WTC11 (cell line): ENCODE data around the gene RNF212. TPM values are rescaled to one million over a fixed set of nuclear protein-coding genes. Genes with fewer than 3 reads are reported as not detected.

Experiments used
- ATAC-seq: fragments of 200-7000 bp; cut with Tn5 transposase; 2 replicates; pipeline ENCODE4 v1.10.0; 2021; ENCODE audit warnings: mild to moderate bottlenecking, moderate library complexity
- CTCF ChIA-PET: fragments of 300-600 bp; sonication (Branson Sonifier 250); formaldehyde crosslinking; loops from one replicate; lab custom pipeline; 2021; ENCODE audit warnings: antibody characterized with exemption; lab: Charles Lee
- POLR2A ChIA-PET: fragments of 350-600 bp; sonication (Branson Sonifier 250); formaldehyde crosslinking; loops from one replicate; lab custom pipeline; 2021; ENCODE audit warnings: antibody characterized with exemption; lab: Charles Lee
- DNase-seq: peaks from one replicate; pipeline ENCODE4 v3.0.0; 2021; ENCODE audit warnings: low spot score
- H3K27ac Mint-ChIP-seq: 2 replicates; pipeline ENCODE4 v1.8.0; 2021; ENCODE audit warnings: mixed read lengths
- H3K27me3 Mint-ChIP-seq: 2 replicates; pipeline ENCODE4 v1.8.0; 2021; ENCODE audit warnings: low read depth, mild to moderate bottlenecking, moderate library complexity, mixed read lengths
- H3K36me3 Mint-ChIP-seq: 2 replicates; pipeline ENCODE4 v1.8.0; 2021; ENCODE audit warnings: mixed read lengths
- H3K4me1 Mint-ChIP-seq: 2 replicates; pipeline ENCODE4 v1.8.0; 2022; ENCODE audit warnings: mixed read lengths
- H3K4me3 Mint-ChIP-seq: 2 replicates; pipeline ENCODE4 v1.8.0; 2021; ENCODE audit warnings: mild to moderate bottlenecking, moderate library complexity, mixed read lengths
- H3K9me3 Mint-ChIP-seq: 2 replicates; pipeline ENCODE4 v1.8.0; 2021; ENCODE audit warnings: mixed read lengths
- CREM ChIP-seq: sonication (generic); formaldehyde crosslinking; IDR thresholded peaks from 2 replicates; pipeline ENCODE4 v1.8.1; 2022; ENCODE audit warnings: mild to moderate bottlenecking, missing genetic modification reagents, moderate library complexity
- ELF4 ChIP-seq: sonication (generic); formaldehyde crosslinking; IDR thresholded peaks from 2 replicates; pipeline ENCODE4 v1.8.1; 2022; ENCODE audit warnings: low read depth, mild to moderate bottlenecking, moderate library complexity, missing genetic modification reagents
- EMX1 ChIP-seq: fragments of 250-450 bp; sonication (Bioruptor Pico); IDR thresholded peaks from 2 replicates; pipeline ENCODE4 v1.8.0; 2021; ENCODE audit warnings: mild to moderate bottlenecking
- ESRRA ChIP-seq: sonication (generic); formaldehyde crosslinking; IDR thresholded peaks from 2 replicates; pipeline ENCODE4 v1.8.1; 2022; ENCODE audit warnings: mild to moderate bottlenecking, missing genetic modification reagents, borderline replicate concordance
- IRF2 ChIP-seq: sonication (generic); formaldehyde crosslinking; IDR thresholded peaks from 2 replicates; pipeline ENCODE4 v1.8.0; 2022; ENCODE audit warnings: low read depth, missing genetic modification reagents, borderline replicate concordance
- JAZF1 ChIP-seq: fragments of 250-450 bp; sonication (Bioruptor Pico); IDR thresholded peaks from 2 replicates; pipeline ENCODE4 v1.9.0; 2021; ENCODE audit warnings: moderate library complexity, mild to moderate bottlenecking, inconsistent platforms
- MYBL2 ChIP-seq: sonication (generic); formaldehyde crosslinking; IDR thresholded peaks from 2 replicates; pipeline ENCODE4 v1.8.1; 2023; ENCODE audit warnings: mild to moderate bottlenecking, moderate library complexity, missing genetic modification reagents
- NR1H2 ChIP-seq: sonication (generic); formaldehyde crosslinking; IDR thresholded peaks from 2 replicates; pipeline ENCODE4 v1.9.0; 2021; ENCODE audit warnings: mild to moderate bottlenecking, moderate library complexity, missing genetic modification reagents
- RORB ChIP-seq: fragments of 250-450 bp; sonication (Bioruptor Pico); IDR thresholded peaks from 2 replicates; pipeline ENCODE4 v1.9.0; 2021; ENCODE audit warnings: mild to moderate bottlenecking
- SMAD3 ChIP-seq: sonication (generic); formaldehyde crosslinking; IDR thresholded peaks from 2 replicates; pipeline ENCODE4 v1.8.0; 2022; ENCODE audit warnings: missing genetic modification reagents, mild to moderate bottlenecking, borderline replicate concordance
- TCF7 ChIP-seq: sonication (generic); formaldehyde crosslinking; IDR thresholded peaks from 2 replicates; pipeline ENCODE4 v1.8.0; 2022; ENCODE audit warnings: mild to moderate bottlenecking, low read depth, missing genetic modification reagents, moderate library complexity
- TEAD1 ChIP-seq: sonication (generic); formaldehyde crosslinking; IDR thresholded peaks from 2 replicates; pipeline ENCODE4 v1.8.0; 2022; ENCODE audit warnings: mild to moderate bottlenecking, missing genetic modification reagents
- TP53 ChIP-seq: sonication (generic); formaldehyde crosslinking; IDR thresholded peaks from 2 replicates; pipeline ENCODE4 v1.8.1; 2023; ENCODE audit warnings: mild to moderate bottlenecking, missing genetic modification reagents
- ZBTB21 ChIP-seq: sonication (generic); formaldehyde crosslinking; IDR thresholded peaks from 2 replicates; pipeline ENCODE4 v1.8.1; 2023; ENCODE audit warnings: mild to moderate bottlenecking, missing genetic modification reagents, borderline replicate concordance
- ZNF121 ChIP-seq: sonication (generic); formaldehyde crosslinking; IDR thresholded peaks from 2 replicates; pipeline ENCODE4 v1.8.0; 2023; ENCODE audit warnings: missing genetic modification reagents
- ZNF423 ChIP-seq: fragments of 250-450 bp; sonication (Bioruptor Pico); IDR thresholded peaks from 2 replicates; pipeline ENCODE4 v2.1.2; 2022; ENCODE audit warnings: mild to moderate bottlenecking, moderate library complexity
- ZNF671 ChIP-seq: fragments of 250-450 bp; sonication (Bioruptor Pico); IDR thresholded peaks from 2 replicates; pipeline ENCODE4 v1.8.0; 2021; ENCODE audit warnings: mild to moderate bottlenecking
- total RNA-seq: library from RNA; stranded (reverse); gene quantifications from 3 replicates; pipeline ENCODE4 v1.2.3, GENCODE V29; 2021
- TF ChIP-seq, protein P1 (sequence below): fragments of 250-450 bp; sonication (Bioruptor Pico); IDR thresholded peaks from 2 replicates; pipeline ENCODE4 v1.9.0; 2021; ENCODE audit warnings: moderate library complexity, mild to moderate bottlenecking, inconsistent platforms, borderline replicate concordance
- TF ChIP-seq, protein P2 (sequence below): fragments of 250-450 bp; sonication (Bioruptor Pico); IDR thresholded peaks from 2 replicates; pipeline ENCODE4 v1.9.0; 2021; ENCODE audit warnings: mild to moderate bottlenecking
- TF ChIP-seq, protein P3 (sequence below): sonication (generic); formaldehyde crosslinking; IDR thresholded peaks from 2 replicates; pipeline ENCODE4 v1.8.0; 2022; ENCODE audit warnings: mild to moderate bottlenecking, missing genetic modification reagents
- TF ChIP-seq, protein P4 (sequence below): sonication (generic); formaldehyde crosslinking; IDR thresholded peaks from 2 replicates; pipeline ENCODE4 v1.8.1; 2023; ENCODE audit warnings: mild to moderate bottlenecking, missing genetic modification reagents, moderate library complexity
- TF ChIP-seq, protein P5 (sequence below): sonication (generic); formaldehyde crosslinking; IDR thresholded peaks from 2 replicates; pipeline ENCODE4 v1.8.0; 2023; ENCODE audit warnings: missing genetic modification reagents
- TF ChIP-seq, protein P6 (sequence below): sonication (generic); formaldehyde crosslinking; conservative IDR thresholded peaks from 2 replicates; pipeline ENCODE4 v1.8.1; 2022; ENCODE audit warnings: mild to moderate bottlenecking, missing genetic modification reagents
- TF ChIP-seq, protein P7 (sequence below): sonication (generic); formaldehyde crosslinking; IDR thresholded peaks from 2 replicates; pipeline ENCODE4 v1.8.1; 2022; ENCODE audit warnings: mild to moderate bottlenecking, moderate library complexity, missing genetic modification reagents
- TF ChIP-seq, protein P8 (sequence below): fragments of 250-450 bp; sonication (Bioruptor Pico); IDR thresholded peaks from 2 replicates; pipeline ENCODE4 v2.1.2; 2022; ENCODE audit warnings: mild to moderate bottlenecking, moderate library complexity
- TF ChIP-seq, protein P9 (sequence below): sonication (generic); formaldehyde crosslinking; IDR thresholded peaks from 2 replicates; pipeline ENCODE4 v1.8.1; 2022; ENCODE audit warnings: mild to moderate bottlenecking, missing genetic modification reagents, moderate library complexity, borderline replicate concordance

RNF212 gene
- total RNA-seq, 1 experiment from 2014 or later: 1.0 TPM

DNA sequence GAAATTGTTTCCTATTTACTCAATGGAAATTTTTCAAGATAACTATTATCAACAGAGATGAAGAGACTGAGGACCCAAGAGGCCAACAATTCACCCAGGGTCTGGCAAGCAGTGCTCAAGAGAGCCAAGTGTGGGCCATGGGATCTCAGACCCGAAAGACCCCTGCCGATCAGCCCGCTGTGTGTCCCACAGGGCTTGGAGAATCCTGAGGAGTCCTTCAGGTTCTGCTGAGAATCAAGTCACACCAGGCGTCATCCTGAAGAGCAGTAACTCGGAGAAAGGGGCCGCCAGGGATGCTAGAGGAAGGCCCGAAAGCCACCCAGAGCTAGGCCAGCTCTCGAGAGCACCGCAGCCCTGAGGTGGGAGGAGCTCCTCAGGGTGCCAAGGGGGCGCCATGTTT lies 53.2 kb downstream of the RNF212 start:
- Mint-ChIP-seq H3K36me3 (no peaks in the 10 kb centered on the region), H3K9me3 (no peaks in the 10 kb centered on the region), H3K4me1 (peaks cover 8% of the 10 kb centered on the region; the same call in 1 of the 2 replicates), H3K27me3 (peaks cover 17% of the 10 kb centered on the region), H3K27ac (no peak overlapping the region), H3K4me3 (no peak overlapping the region)
- DNase-seq (no peak), ATAC-seq (no peak)
- POLR2A ChIA-PET: no interaction called here
- CTCF ChIA-PET: interaction anchor here (1.0 kb wide), 1 partner anchor 9 kb away, joined by 4 read pairs; no protein-coding TSS in a partner anchor
- TF ChIP-seq, protein P1, sequence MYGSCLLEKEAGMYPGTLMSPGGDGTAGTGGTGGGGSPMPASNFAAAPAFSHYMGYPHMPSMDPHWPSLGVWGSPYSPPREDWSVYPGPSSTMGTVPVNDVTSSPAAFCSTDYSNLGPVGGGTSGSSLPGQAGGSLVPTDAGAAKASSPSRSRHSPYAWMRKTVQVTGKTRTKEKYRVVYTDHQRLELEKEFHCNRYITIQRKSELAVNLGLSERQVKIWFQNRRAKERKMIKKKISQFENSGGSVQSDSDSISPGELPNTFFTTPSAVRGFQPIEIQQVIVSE: no peak
- TF ChIP-seq ESRRA (CRISPR knock-in tag) (no peak), ZBTB21 (CRISPR knock-in tag) (no peak), ZNF121 (CRISPR knock-in tag) (no peak), TEAD1 (CRISPR knock-in tag) (no peak), JAZF1 (no peak), TCF7 (CRISPR knock-in tag) (no peak), MYBL2 (CRISPR knock-in tag) (no peak), TP53 (CRISPR knock-in tag) (no peak), ELF4 (CRISPR knock-in tag) (no peak)
- TF ChIP-seq, protein P2, sequence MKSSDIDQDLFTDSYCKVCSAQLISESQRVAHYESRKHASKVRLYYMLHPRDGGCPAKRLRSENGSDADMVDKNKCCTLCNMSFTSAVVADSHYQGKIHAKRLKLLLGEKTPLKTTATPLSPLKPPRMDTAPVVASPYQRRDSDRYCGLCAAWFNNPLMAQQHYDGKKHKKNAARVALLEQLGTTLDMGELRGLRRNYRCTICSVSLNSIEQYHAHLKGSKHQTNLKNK (CRISPR knock-in tag): no peak
- TF ChIP-seq, protein P3, sequence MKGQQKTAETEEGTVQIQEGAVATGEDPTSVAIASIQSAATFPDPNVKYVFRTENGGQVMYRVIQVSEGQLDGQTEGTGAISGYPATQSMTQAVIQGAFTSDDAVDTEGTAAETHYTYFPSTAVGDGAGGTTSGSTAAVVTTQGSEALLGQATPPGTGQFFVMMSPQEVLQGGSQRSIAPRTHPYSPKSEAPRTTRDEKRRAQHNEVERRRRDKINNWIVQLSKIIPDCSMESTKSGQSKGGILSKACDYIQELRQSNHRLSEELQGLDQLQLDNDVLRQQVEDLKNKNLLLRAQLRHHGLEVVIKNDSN (CRISPR knock-in tag): no peak
- TF ChIP-seq, protein P4, sequence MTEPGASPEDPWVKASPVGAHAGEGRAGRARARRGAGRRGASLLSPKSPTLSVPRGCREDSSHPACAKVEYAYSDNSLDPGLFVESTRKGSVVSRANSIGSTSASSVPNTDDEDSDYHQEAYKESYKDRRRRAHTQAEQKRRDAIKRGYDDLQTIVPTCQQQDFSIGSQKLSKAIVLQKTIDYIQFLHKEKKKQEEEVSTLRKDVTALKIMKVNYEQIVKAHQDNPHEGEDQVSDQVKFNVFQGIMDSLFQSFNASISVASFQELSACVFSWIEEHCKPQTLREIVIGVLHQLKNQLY (CRISPR knock-in tag): no peak
- TF ChIP-seq, all 79 proteins: peak for 0

DNA sequence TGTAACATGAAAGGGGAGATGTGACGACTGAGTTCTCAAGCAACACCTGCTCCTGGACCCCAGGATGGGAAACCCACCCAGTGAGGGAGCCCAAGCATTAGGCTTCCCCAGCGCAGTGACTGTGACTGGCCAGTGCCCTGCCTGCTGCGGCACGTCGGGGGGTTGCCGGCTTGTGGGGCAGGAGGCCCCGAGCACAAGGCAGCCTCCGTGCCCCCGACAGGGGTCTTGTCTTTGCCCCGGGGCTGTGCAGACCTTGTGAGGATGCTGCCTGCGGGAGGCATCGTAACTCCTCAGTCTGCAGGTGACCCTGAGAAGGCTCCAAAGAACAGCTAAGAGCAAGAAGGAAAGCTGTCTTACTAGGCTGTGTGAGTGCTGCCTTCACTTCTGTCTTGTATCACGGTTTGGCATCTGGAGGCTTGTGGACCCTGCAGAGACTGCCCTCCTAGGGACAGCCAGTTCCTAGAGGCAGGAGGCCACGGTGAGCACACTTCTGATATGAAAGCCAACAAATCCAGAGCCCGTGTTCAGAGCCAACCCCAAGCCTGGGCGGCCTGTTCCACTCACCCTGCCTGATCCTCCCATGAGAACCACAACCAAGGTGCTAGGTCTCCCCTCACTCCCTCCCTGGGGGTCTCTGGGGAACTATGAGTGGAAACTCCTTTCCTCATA lies 54.2 kb downstream of the RNF212 start:
- no peaks in the 10 kb centered on the region for H3K36me3 Mint-ChIP-seq
- DNase-seq: no peak
- no peak overlapping the region for H3K4me3 Mint-ChIP-seq
- H3K9me3 Mint-ChIP-seq: no peaks in the 10 kb centered on the region
- TF ChIP-seq NR1H2 (no peak), ZNF671 (CRISPR knock-in tag) (no peak), CREM (CRISPR knock-in tag) (no peak), ZNF423 (CRISPR knock-in tag) (no peak), ESRRA (CRISPR knock-in tag) (no peak), IRF2 (CRISPR knock-in tag) (no peak), SMAD3 (CRISPR knock-in tag) (no peak), EMX1 (no peak), RORB (CRISPR knock-in tag) (no peak)
- TF ChIP-seq, protein P5, sequence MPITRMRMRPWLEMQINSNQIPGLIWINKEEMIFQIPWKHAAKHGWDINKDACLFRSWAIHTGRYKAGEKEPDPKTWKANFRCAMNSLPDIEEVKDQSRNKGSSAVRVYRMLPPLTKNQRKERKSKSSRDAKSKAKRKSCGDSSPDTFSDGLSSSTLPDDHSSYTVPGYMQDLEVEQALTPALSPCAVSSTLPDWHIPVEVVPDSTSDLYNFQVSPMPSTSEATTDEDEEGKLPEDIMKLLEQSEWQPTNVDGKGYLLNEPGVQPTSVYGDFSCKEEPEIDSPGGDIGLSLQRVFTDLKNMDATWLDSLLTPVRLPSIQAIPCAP (CRISPR knock-in tag): no peak
- TF ChIP-seq, protein P6, sequence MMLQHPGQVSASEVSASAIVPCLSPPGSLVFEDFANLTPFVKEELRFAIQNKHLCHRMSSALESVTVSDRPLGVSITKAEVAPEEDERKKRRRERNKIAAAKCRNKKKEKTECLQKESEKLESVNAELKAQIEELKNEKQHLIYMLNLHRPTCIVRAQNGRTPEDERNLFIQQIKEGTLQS (CRISPR knock-in tag): no peak
- TF ChIP-seq, protein P7, sequence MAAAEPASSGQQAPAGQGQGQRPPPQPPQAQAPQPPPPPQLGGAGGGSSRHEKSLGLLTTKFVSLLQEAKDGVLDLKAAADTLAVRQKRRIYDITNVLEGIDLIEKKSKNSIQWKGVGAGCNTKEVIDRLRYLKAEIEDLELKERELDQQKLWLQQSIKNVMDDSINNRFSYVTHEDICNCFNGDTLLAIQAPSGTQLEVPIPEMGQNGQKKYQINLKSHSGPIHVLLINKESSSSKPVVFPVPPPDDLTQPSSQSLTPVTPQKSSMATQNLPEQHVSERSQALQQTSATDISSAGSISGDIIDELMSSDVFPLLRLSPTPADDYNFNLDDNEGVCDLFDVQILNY (CRISPR knock-in tag): no peak
- TF ChIP-seq, protein P3 (CRISPR knock-in tag): no peak
- TF ChIP-seq, protein P8, sequence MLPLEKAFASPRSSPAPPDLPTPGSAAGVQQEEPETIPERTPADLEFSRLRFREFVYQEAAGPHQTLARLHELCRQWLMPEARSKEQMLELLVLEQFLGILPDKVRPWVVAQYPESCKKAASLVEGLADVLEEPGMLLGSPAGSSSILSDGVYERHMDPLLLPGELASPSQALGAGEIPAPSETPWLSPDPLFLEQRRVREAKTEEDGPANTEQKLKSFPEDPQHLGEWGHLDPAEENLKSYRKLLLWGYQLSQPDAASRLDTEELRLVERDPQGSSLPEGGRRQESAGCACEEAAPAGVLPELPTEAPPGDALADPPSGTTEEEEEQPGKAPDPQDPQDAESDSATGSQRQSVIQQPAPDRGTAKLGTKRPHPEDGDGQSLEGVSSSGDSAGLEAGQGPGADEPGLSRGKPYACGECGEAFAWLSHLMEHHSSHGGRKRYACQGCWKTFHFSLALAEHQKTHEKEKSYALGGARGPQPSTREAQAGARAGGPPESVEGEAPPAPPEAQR (CRISPR knock-in tag): no peak
- TF ChIP-seq, protein P9, sequence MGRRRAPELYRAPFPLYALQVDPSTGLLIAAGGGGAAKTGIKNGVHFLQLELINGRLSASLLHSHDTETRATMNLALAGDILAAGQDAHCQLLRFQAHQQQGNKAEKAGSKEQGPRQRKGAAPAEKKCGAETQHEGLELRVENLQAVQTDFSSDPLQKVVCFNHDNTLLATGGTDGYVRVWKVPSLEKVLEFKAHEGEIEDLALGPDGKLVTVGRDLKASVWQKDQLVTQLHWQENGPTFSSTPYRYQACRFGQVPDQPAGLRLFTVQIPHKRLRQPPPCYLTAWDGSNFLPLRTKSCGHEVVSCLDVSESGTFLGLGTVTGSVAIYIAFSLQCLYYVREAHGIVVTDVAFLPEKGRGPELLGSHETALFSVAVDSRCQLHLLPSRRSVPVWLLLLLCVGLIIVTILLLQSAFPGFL (CRISPR knock-in tag): no peak
- CTCF ChIA-PET: interaction anchor here (1.6 kb wide), 1 partner anchor 13 kb away, joined by 3 read pairs; no protein-coding TSS in a partner anchor
- POLR2A ChIA-PET: no interaction called here
- ATAC-seq: no peak
- peaks cover 15% of the 10 kb centered on the region for H3K27me3 Mint-ChIP-seq
- H3K27ac Mint-ChIP-seq: no peak overlapping the region
- peaks cover 8% of the 10 kb centered on the region; the same call in 1 of the 2 replicates for H3K4me1 Mint-ChIP-seq
